Measurements from ENCODE around the gene CASZ1.

DNA sequence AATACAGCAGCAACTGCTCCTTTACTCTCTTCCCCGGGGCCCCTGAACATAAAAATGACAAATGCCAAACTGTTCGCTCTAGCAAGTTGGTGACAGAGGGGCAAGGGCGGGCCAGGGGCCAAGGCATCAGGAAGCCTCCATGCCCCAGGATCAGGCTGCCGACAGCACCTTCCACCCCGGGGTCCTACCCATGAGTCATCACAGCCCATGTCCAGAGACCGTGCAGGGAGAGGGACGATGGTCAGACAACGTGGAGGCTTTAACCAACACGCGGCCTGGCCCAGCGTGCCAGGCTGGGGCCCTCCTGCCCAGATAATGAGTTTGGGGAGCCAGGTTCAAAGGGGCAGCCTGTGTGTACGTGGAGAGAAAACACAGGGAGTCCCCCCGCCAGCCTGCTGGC, 90.5 kb downstream of the CASZ1 start:
- TF ChIP-seq, protein P1, sequence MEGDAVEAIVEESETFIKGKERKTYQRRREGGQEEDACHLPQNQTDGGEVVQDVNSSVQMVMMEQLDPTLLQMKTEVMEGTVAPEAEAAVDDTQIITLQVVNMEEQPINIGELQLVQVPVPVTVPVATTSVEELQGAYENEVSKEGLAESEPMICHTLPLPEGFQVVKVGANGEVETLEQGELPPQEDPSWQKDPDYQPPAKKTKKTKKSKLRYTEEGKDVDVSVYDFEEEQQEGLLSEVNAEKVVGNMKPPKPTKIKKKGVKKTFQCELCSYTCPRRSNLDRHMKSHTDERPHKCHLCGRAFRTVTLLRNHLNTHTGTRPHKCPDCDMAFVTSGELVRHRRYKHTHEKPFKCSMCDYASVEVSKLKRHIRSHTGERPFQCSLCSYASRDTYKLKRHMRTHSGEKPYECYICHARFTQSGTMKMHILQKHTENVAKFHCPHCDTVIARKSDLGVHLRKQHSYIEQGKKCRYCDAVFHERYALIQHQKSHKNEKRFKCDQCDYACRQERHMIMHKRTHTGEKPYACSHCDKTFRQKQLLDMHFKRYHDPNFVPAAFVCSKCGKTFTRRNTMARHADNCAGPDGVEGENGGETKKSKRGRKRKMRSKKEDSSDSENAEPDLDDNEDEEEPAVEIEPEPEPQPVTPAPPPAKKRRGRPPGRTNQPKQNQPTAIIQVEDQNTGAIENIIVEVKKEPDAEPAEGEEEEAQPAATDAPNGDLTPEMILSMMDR (IDR thresholded peaks at IDR 0.05) = no peak
- TF ChIP-seq SIN3A (IDR thresholded peaks at IDR 0.05; ENCODE audit: borderline replicate concordance, insufficient read depth, low read depth, low read length) = no peak
- no peak for TF ChIP-seq POLR2AphosphoS5 (IDR thresholded peaks at IDR 0.05; ENCODE audit: low read depth, low read length)
- no peak for TF ChIP-seq REST (IDR thresholded peaks at IDR 0.05; ENCODE audit: insufficient read depth in 1 of 2, low read depth in 2 of 2, low read length in 1 of 2)
- no peak for TF ChIP-seq TCF7L2 (IDR thresholded peaks at IDR 0.05; ENCODE audit: low read depth, low read length)

All from Panc1 (cell line).